ENCODE measurements around the gene ACAN.

GRCh38 chr15:88804257-88804656, 1.0 kb downstream of the ACAN start:
- TF ChIP-seq CTCF (IDR thresholded peaks at IDR 0.05; ENCODE audit: insufficient read depth, low read length), result no peak
- no peak for TF ChIP-seq POLR2AphosphoS5 (IDR thresholded peaks at IDR 0.05; ENCODE audit: low read depth)
- no peak for TF ChIP-seq SPI1 (IDR thresholded peaks at IDR 0.05; ENCODE audit: borderline replicate concordance, low read depth)
- TF ChIP-seq REST (IDR thresholded peaks at IDR 0.05; ENCODE audit: insufficient replicate concordance, low read depth), result no peak
